ENCODE results near the gene CDK5RAP2.

The CDK5RAP2 gene

GRCh38 chr9:120416781-120417427 is 163.1 kb downstream of the CDK5RAP2 start:
- no peak for DNase-seq (ENCODE audit: low read depth)
- H3K4me3 ChIP-seq (ENCODE audit: low read depth, low read length) = no peak overlapping the region
- no peak for TF ChIP-seq CTCF (IDR thresholded peaks at IDR 0.05; ENCODE audit: insufficient read depth, low read depth, low read length, missing control alignments)

DNA sequence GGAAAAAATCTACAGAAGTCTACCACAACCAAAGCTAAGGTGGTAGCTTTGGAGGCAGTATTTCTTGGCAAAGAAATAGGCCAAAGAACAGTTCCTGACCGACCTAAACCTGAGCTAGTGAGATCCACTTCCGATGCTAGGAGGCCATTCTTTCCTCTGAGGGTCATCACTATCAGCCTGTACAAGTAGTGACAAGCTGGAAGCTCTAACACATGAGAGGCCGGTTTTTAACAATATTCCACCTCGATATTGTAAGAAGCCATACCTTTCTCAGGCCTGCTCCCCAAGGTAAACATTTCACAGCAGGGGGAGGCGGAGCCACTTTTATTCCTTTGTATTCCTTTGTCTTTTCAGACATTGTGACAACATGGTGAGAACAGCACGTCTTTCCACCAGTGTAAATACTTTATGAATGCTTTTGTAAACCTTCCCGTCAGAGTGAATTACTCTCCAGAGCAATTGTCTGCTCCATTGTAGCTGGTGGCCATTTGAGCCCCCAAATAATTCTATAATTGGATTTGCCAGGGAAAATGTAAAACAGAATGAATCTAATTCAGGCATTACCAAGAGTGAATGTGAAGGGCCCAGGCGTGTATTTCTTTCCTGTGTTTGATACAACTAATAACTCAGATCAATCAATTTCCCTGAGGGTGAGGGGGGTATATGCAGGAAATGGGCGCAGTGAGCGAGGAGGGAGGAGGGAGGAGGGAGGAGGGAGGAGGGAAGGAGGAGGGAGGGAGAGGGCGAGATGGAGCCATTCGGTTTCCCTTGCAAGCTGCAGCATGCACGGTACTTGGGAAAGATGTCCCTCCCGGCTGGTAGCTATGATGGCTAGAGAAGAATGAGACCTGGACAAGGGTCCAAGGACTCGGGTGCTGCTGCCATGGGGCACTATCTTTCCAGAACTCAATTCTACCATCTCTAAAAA is 166.6 kb downstream of the CDK5RAP2 start:
- no peak for TF ChIP-seq CTCF (IDR thresholded peaks at IDR 0.05; ENCODE audit: insufficient read depth, low read depth, low read length, missing control alignments)
- no peak for DNase-seq (ENCODE audit: low read depth)
- no peak overlapping the region for H3K4me3 ChIP-seq (ENCODE audit: low read depth, low read length)

GRCh38 chr9:120412425-120412951 is 167.5 kb downstream of the CDK5RAP2 start:
- H3K4me3 ChIP-seq (ENCODE audit: low read depth, low read length) = no peak overlapping the region
- DNase-seq (ENCODE audit: low read depth) = no peak
- TF ChIP-seq CTCF (IDR thresholded peaks at IDR 0.05; ENCODE audit: insufficient read depth, low read depth, low read length, missing control alignments) = no peak

DNA sequence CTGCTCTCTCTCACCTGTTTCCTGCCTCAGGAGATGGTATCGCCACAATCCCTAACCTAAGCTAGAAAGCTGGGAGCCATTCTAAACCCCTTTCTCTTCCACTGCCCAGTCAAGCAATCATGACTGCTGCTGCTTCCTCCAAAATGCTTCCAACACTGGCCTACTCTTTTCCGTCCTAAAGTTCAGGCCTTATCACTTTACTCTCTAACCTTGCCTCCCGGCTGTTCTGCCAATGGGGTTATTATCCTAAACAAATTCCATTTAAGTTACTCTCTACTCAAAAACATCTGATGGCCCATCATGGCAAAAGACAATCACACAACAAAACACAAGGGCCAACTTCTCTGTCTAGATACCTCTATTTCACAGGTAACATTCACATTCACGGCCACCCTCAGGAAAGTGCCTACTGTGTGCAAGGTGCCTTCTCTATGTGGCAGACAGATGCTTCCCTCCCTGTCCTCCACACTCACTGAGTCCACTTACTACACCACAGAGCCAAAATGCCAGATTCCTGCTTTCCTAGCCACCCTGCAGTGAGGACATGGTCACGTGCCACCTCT is 168.0 kb downstream of the CDK5RAP2 start:
- DNase-seq (ENCODE audit: low read depth) = no peak
- no peak for TF ChIP-seq CTCF (IDR thresholded peaks at IDR 0.05; ENCODE audit: insufficient read depth, low read depth, low read length, missing control alignments)
- no peak overlapping the region for H3K4me3 ChIP-seq (ENCODE audit: low read depth, low read length)

DNA sequence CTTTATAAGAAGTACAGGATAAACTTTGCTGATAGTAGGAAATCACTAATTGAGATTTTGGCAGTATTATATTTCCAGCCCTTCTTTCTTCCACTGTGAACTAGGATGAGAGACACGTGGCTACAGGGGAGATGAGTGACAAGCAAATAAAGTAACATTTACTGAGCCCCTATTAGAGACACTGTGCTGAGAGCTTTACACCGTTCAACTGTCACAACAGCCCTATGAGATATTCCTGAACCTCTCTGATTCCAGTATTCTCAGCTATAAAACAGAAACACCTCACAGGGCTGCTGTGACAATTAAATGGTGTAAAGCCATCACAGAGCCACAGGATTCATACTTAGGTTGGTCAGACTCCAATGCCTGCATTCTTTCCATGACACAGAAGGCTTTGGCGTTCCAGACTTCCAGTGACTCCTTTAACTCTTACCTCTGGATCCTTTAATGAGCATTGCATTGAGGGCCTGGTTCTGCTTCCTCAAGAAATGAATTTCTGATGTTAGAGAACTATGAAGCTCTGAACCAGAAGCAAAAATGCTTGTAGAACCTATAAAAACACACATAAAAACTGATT is 169.0 kb downstream of the CDK5RAP2 start:
- H3K4me3 ChIP-seq (ENCODE audit: low read depth, low read length) = no peak overlapping the region
- DNase-seq (ENCODE audit: low read depth) = no peak
- no peak for TF ChIP-seq CTCF (IDR thresholded peaks at IDR 0.05; ENCODE audit: insufficient read depth, low read depth, low read length, missing control alignments)

DNA sequence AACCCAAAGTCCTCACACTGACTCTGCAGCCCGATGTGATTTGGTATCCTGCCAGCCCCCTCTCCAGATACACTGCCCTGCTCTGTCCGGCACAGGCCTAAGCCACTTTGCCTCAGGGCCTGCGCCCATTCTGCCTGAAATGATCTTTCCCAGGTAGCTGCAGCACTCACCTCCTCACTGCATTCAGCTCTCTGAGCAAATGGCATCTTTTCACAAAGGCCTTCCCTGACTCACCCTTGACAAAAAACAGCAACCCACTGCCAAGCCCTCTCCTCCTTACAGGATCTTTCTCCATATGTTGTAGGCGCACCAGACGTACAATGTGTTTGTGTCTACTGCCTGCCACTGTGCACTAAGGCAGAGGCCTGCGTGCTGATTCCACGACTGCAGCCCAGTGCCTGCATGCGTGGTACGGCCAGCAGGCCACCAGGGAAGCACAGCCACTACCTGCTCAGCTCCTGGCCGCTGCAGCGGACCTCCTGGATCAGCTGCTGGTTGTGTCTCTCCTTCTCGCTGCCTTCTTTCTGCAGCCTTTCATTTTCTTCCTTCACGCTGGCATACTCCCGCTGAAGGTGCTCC is 171.2 kb downstream of the CDK5RAP2 start:
- DNase-seq (ENCODE audit: low read depth) = no peak
- TF ChIP-seq CTCF (IDR thresholded peaks at IDR 0.05; ENCODE audit: insufficient read depth, low read depth, low read length, missing control alignments) = no peak
- no peak overlapping the region for H3K4me3 ChIP-seq (ENCODE audit: low read depth, low read length)
